Spleen (tissue), 11 donors: Measurements from ENCODE around the gene EXOC3L1. TPM values are rescaled to one million over a fixed set of nuclear protein-coding genes. Genes with fewer than 3 reads are reported as not detected.

Experiments used
- DNase-seq: peaks from one replicate; pipeline ENCODE4 v3.0.0-alpha.2; 2020
- H3K27ac ChIP-seq, 8 donors: fragments of 200-600 bp; sonication (generic) in 7 of 8; 1 replicate in 4 of 8; 2 replicates in 4 of 8; pipeline versions ENCODE4 v1.5.0 to v1.8.0; 2016 to 2021; ENCODE audit warnings: inconsistent platforms in 4 of 8, mild to moderate bottlenecking in 4 of 8, moderate library complexity in 1 of 8
- H3K27me3 ChIP-seq, 7 donors: fragments of 200-600 bp; sonication (generic) in 6 of 7; replicated peaks in 1 of 7; 1 replicate in 4 of 7; 2 replicates in 3 of 7; pipeline versions ENCODE4 v1.5.0 to v1.8.0; 2016 to 2021; ENCODE audit warnings: inconsistent platforms in 3 of 7, mild to moderate bottlenecking in 1 of 7
- H3K36me3 ChIP-seq, 6 donors: fragments of 200-600 bp; sonication (generic) in 5 of 6; 1 replicate in 4 of 6; 2 replicates in 2 of 6; pipeline versions ENCODE4 v1.5.0 to v1.8.0; 2016 to 2021; ENCODE audit warnings: inconsistent platforms in 2 of 6
- H3K4me1 ChIP-seq, 6 donors: fragments of 200-600 bp; sonication (generic) in 5 of 6; 1 replicate in 3 of 6; 2 replicates in 3 of 6; pipeline versions ENCODE4 v1.5.0 to v1.8.0; 2016 to 2021; ENCODE audit warnings: inconsistent platforms in 3 of 6
- H3K4me3 ChIP-seq, 8 donors: fragments of 200-600 bp; sonication (generic) in 7 of 8; 1 replicate in 4 of 8; 2 replicates in 4 of 8; pipeline versions ENCODE4 v1.5.0 to v1.8.0; 2016 to 2021; ENCODE audit warnings: inconsistent platforms in 4 of 8, mild to moderate bottlenecking in 4 of 8, moderate library complexity in 2 of 8
- H3K9me3 ChIP-seq, 8 donors: fragments of 200-600 bp; sonication (generic) in 7 of 8; 1 replicate in 4 of 8; 2 replicates in 4 of 8; pipeline versions ENCODE4 v1.5.0 to v1.8.0; 2016 to 2021; ENCODE audit warnings: inconsistent platforms in 4 of 8
- CTCF ChIP-seq, 11 experiments: fragments of 200-600 bp in 7 of 11; fragments of 450-650 bp in 4 of 11; sonication (generic) in 4 of 11; IDR thresholded peaks in 8 of 11; conservative IDR thresholded peaks in 3 of 11; 1 replicate in 7 of 11; 2 replicates in 4 of 11; pipeline versions ENCODE4 v1.4.0 to v1.8.0; 2016 to 2021; ENCODE audit warnings: antibody characterized with exemption in 11 of 11, inconsistent platforms in 4 of 11, mild to moderate bottlenecking in 1 of 11
- POLR2A ChIP-seq, 3 donors: fragments of 450-650 bp; IDR thresholded peaks; one replicate each; pipeline ENCODE4 v1.5.1; 2017; ENCODE audit warnings: antibody characterized with exemption in 3 of 3, mild to moderate bottlenecking in 1 of 3
- POLR2AphosphoS5 ChIP-seq, 3 donors: sonication (generic); formaldehyde crosslinking; IDR thresholded peaks; one replicate each; pipeline ENCODE4 v1.5.1; 2017; ENCODE audit warnings: antibody characterized with exemption in 3 of 3
- WGBS, 5 donors: extraction: QIAGEN DNeasy Blood & Tissue Kit in 3 of 5; methylation state at CpG; one replicate each; pipeline versions ENCODE4 v1.1.5 to v1.1.7; 2013 to 2018; 5-methylcytosine and 5-hydroxymethylcytosine counted together
- intact Hi-C: fragments of 100-400 bp; cut with DNase I; formaldehyde crosslinking; loops from one replicate; pipeline ENCODE4 v1.15.0; 2023; ENCODE audit warnings: low total_unique reads
- polyA plus RNA-seq, 3 donors: library from polyadenylated mRNA; stranded (reverse); fragments of 200-250 nt; gene quantifications; one replicate each; pipeline ENCODE4 v1.2.1, GENCODE V29; 2013
- total RNA-seq, 7 donors: library from RNA; depleted of rRNA in 3 of 7; stranded (reverse); fragments of >200 nt in 3 of 7; fragmentation: NEBNext Ultra II Directional in 4 of 7; extraction: Animal tissue kit (Norgen Biotek cat#: 25700) in 4 of 7; gene quantifications; one replicate each; pipeline versions ENCODE4 v1.1.0 to v1.2.1, GENCODE V29; 2016 to 2021
- donor health status: healthy with polysubstance abuse.
- donor health status: DM: no; HTN: no; CAD: no; lungs with moderate emphysema.
- donor health status: DM: no; HTN: no; CAD: no.
- donor health status: Bipolar disorder and iron deficiency.
- donor health status: healthy.
- donor health status: DM: no; HTN: no; CAD: no.
- donor health status: DM: yes; HTN: yes; CAD: no.

EXOC3L1 gene
- total and polyA plus RNA-seq, 10 donors = 28.5 to 113 (median 49.9) TPM

DNA sequence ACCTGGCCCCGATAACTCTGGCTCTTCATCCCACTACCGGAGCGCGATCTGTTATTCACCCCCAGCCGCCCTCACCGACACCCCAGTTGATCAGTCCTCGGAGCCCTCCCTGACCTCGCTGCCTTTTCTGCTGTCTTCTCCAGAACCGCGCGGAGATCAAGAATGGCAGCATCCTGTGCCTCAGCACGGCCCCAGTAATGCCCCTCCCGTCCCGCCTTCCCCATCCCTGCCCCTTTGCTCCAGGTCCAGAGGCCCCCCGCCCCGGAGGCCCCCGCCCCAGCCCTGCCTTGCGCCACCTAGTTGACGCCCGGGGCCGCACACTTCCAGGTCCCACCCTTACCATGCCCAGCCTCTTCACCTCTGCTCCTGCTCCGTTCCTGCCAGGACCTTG is 9.9 kb upstream of the EXOC3L1 start:
- TF ChIP-seq POLR2AphosphoS5 (IDR thresholded peaks at IDR 0.05) = no peak
- no peak for TF ChIP-seq POLR2A (IDR thresholded peaks at IDR 0.05)
- peak in 1 of 11 experiments; percentile 20 for TF ChIP-seq CTCF (IDR thresholded peaks at IDR 0.05 in 8 of 11, conservative IDR thresholded peaks at IDR 0.05 in 3 of 11)
- intact Hi-C loops = no loop called here
- Histone ChIP-seq H3K4me1 (peaks cover 0 to 58% (median 17%) of the 10 kb centered on the region in 6 donors), H3K27ac (no peak overlapping the region), H3K4me3 (peak overlapping the region in 1 of 8 donors; percentile 4), H3K27me3 (no peaks in the 10 kb centered on the region), H3K9me3 (no peaks in the 10 kb centered on the region), H3K36me3 (peaks cover 0 to 100% (median 85%) of the 10 kb centered on the region in 6 donors)
- WGBS, 5 donors = 62 to 78% (median 71%) methylated on average over 22 of the region's 22 CpGs
- no peak for DNase-seq

DNA sequence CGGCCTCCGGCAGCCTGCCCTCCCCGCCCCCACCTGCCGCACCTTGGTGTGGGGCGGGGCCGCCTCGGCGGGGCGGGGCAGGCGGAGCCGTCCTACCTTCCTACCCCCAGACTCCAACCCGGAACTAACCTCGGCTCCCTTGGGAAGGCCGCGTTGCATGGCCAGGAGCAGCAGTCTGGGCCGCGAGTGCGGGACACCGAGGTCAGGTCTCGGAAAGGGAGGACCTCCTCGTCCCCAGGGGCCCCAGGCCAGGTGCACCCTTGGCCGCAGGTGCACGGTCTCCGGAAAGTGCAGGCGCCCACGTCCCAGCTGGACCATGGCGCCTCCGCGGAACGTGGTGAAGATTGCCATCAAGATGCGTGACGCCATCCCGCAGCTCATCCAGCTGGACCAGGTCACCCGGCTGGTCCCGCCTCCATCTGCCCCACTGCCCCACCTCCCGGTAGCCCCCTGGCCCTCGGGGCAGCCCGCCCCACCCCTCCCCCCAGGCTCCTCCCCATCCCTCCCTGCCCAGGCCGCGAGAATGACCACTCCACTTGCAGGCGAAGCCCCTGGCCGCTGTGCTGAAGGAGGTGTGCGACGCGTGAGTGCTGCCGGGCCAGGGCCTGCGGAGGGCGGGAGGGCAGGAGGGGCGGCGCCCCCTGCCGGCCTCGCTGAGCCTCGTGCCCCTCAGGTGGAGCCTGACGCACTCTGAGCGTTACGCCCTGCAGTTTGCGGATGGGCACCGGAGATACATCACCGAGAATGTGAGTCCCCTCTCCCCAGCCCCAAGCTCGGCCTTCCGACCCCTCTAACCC is 9.3 kb upstream of the EXOC3L1 start, which contains the start of gene ELMO3:
TSS of gene ELMO3 (plus strand) at position 121 of the 797 bp plus-strand sequence. CDS start at position 317, 196 bp downstream.
- Histone ChIP-seq H3K36me3 (peaks cover 0 to 100% (median 90%) of the 10 kb centered on the region in 6 donors), H3K27ac (peak within 1 kb of the TSS in 2 of 8 donors; percentile 21 to 33), H3K4me3 (peak within 1 kb of the TSS in 1 of 8 donors; percentile 4), H3K4me1 (peaks cover under 1 to 58% (median 20%) of the 10 kb centered on the region in 6 donors), H3K27me3 (no peaks in the 10 kb centered on the region), H3K9me3 (no peaks in the 10 kb centered on the region)
- no peak for TF ChIP-seq POLR2A (IDR thresholded peaks at IDR 0.05)
- peak in 2 of 3 donors; percentile 45 to 63 for TF ChIP-seq POLR2AphosphoS5 (IDR thresholded peaks at IDR 0.05)
- TF ChIP-seq CTCF (IDR thresholded peaks at IDR 0.05 in 8 of 11, conservative IDR thresholded peaks at IDR 0.05 in 3 of 11) = peak in 3 of 11 experiments; percentile 13 to 34 (median 22)
- intact Hi-C loops = no loop called here
- DNase-seq = no peak
- 68 to 87% (median 83%) methylated on average over 42 to 61 of the region's 61 CpGs for WGBS, 5 donors

- Histone ChIP-seq H3K9me3 (no peaks in the 10 kb centered on the region), H3K4me1 (peaks cover 10 to 61% (median 29%) of the 10 kb centered on the region in 6 donors), H3K27ac (peak overlapping the region in 2 of 8 donors; percentile 21 to 33), H3K4me3 (no peak overlapping the region), H3K27me3 (no peaks in the 10 kb centered on the region), H3K36me3 (peaks cover 0 to 100% (median 86%) of the 10 kb centered on the region in 6 donors)
- intact Hi-C loops = no loop called here
- WGBS, 5 donors = 58 to 77% (median 68%) methylated on average over 8 to 12 of the region's 12 CpGs
- DNase-seq = no peak
- TF ChIP-seq POLR2AphosphoS5 (IDR thresholded peaks at IDR 0.05) (peak in 2 of 3 donors; percentile 59 to 71), POLR2A (IDR thresholded peaks at IDR 0.05) (no peak), CTCF (IDR thresholded peaks at IDR 0.05 in 8 of 11, conservative IDR thresholded peaks at IDR 0.05 in 3 of 11) (peak in 9 of 11 experiments; percentile 15 to 68 (median 55))
Observed at GRCh38 chr16:67198238-67198734, 8.3 kb upstream of the EXOC3L1 start.

DNA sequence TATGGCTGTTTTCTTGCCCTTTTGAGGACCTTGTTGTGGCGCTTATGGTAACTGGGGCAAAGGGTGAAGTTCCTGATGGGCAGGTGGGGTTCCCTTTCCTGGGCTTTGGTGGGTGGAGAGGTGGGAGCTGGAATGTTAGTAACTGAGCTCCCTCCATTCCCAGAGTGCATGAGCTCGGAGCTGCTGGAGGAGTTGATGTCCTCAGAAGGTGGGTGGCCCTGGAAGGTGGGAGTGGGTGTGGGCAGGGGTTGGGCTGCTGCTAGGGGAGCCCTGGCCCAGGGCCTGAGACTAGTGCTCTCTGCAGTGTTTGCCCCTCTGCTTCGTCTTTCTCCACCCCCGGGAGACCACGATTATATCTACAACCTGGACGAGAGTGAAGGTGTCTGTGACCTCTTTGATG is 7.8 kb upstream of the EXOC3L1 start:
- Histone ChIP-seq H3K4me3 (no peak overlapping the region), H3K9me3 (no peaks in the 10 kb centered on the region), H3K4me1 (peaks cover 15 to 67% (median 35%) of the 10 kb centered on the region in 6 donors), H3K36me3 (peaks cover 0 to 98% (median 80%) of the 10 kb centered on the region in 6 donors), H3K27ac (peak overlapping the region in 2 of 8 donors; percentile 21 to 33), H3K27me3 (no peaks in the 10 kb centered on the region)
- WGBS, 5 donors = 72 to 85% (median 79%) methylated on average over 5 to 6 of the region's 6 CpGs
- no peak for DNase-seq
- TF ChIP-seq POLR2AphosphoS5 (IDR thresholded peaks at IDR 0.05) (no peak), POLR2A (IDR thresholded peaks at IDR 0.05) (no peak), CTCF (IDR thresholded peaks at IDR 0.05 in 8 of 11, conservative IDR thresholded peaks at IDR 0.05 in 3 of 11) (no peak)
- intact Hi-C loops = no loop called here
